Liver (tissue), 9 donors: Measurements from ENCODE around the gene GRB7. TPM values are rescaled to one million over a fixed set of nuclear protein-coding genes. Genes with fewer than 3 reads are reported as not detected.

Source experiments
- DNase-seq: peaks from one replicate; pipeline ENCODE4 v3.0.0-alpha.2; 2017; ENCODE audit warnings: low spot score
- H3K27ac ChIP-seq, 2 donors: one replicate each; pipeline ENCODE4 v1.7.0; 2013; ENCODE audit warnings: inconsistent platforms in 2 of 2, low read length in 2 of 2, control low read depth in 1 of 2, low read depth in 1 of 2, mild to moderate bottlenecking in 1 of 2
- H3K27me3 ChIP-seq, 4 donors: one replicate each; pipeline versions ENCODE4 v1.6.1 to v1.7.0; 2013; ENCODE audit warnings: low read length in 3 of 4, inconsistent platforms in 1 of 4, mild to moderate bottlenecking in 1 of 4, moderate library complexity in 1 of 4; ENCODE audit not compliant: control insufficient read depth in 4 of 4, insufficient read depth in 4 of 4
- H3K36me3 ChIP-seq, 4 donors: one replicate each; pipeline versions ENCODE4 v1.6.1 to v1.7.0; 2013; ENCODE audit warnings: low read length in 3 of 4, mild to moderate bottlenecking in 3 of 4, low read depth in 1 of 4, moderate library complexity in 1 of 4; ENCODE audit not compliant: control insufficient read depth in 4 of 4, insufficient read depth in 3 of 4
- H3K4me1 ChIP-seq, 4 donors: one replicate each; pipeline versions ENCODE4 v1.6.1 to v1.7.0; 2013; ENCODE audit warnings: low read length in 3 of 4, mild to moderate bottlenecking in 3 of 4, moderate library complexity in 1 of 4; ENCODE audit not compliant: control insufficient read depth in 4 of 4, insufficient read depth in 4 of 4
- H3K4me3 ChIP-seq, 3 donors: one replicate each; pipeline versions ENCODE4 v1.6.1 to v1.7.0; 2013; ENCODE audit warnings: low read length in 3 of 3, control low read depth in 1 of 3, low read depth in 1 of 3, mild to moderate bottlenecking in 1 of 3
- H3K9ac ChIP-seq, 2 donors: one replicate each; pipeline ENCODE4 v1.7.0; 2013; ENCODE audit warnings: low read length in 2 of 2, mild to moderate bottlenecking in 2 of 2, moderate library complexity in 2 of 2, control low read depth in 1 of 2, low read depth in 1 of 2
- H3K9me3 ChIP-seq, 4 donors: one replicate each; pipeline versions ENCODE4 v1.6.1 to v1.7.0; 2013; ENCODE audit warnings: low read length in 3 of 4; ENCODE audit not compliant: control insufficient read depth in 4 of 4
- EGR1 ChIP-seq, 2 donors: IDR thresholded peaks; 2 replicates each; pipeline ENCODE4 v1.6.1; 2016 to 2018; ENCODE audit warnings: antibody characterized with exemption in 2 of 2, low read depth in 2 of 2
- FOXA1 ChIP-seq: IDR thresholded peaks from 2 replicates; pipeline ENCODE4 v1.6.1; 2016; ENCODE audit warnings: antibody characterized with exemption
- FOXA2 ChIP-seq: IDR thresholded peaks from 2 replicates; pipeline ENCODE4 v1.6.1; 2016; ENCODE audit warnings: antibody characterized with exemption
- GABPA ChIP-seq, 2 donors: IDR thresholded peaks in 1 of 2; conservative IDR thresholded peaks in 1 of 2; 2 replicates each; pipeline ENCODE4 v1.6.1; 2016; ENCODE audit warnings: antibody characterized with exemption in 2 of 2, mild to moderate bottlenecking in 1 of 2, moderate library complexity in 1 of 2
- HNF4A ChIP-seq, 2 donors: conservative IDR thresholded peaks; 2 replicates each; pipeline ENCODE4 v1.6.1; 2016; ENCODE audit warnings: antibody characterized with exemption in 2 of 2, mild to moderate bottlenecking in 2 of 2
- HNF4G ChIP-seq: IDR thresholded peaks from 2 replicates; pipeline ENCODE4 v1.6.1; 2016; ENCODE audit warnings: antibody characterized with exemption
- JUND ChIP-seq, 2 donors: IDR thresholded peaks; 2 replicates each; pipeline ENCODE4 v1.6.1; 2016; ENCODE audit warnings: antibody characterized with exemption in 2 of 2
- NR2F2 ChIP-seq: IDR thresholded peaks from 2 replicates; pipeline ENCODE4 v1.6.1; 2016; ENCODE audit warnings: antibody characterized with exemption
- RAD21 ChIP-seq, 2 donors: IDR thresholded peaks; 2 replicates each; pipeline ENCODE4 v1.6.1; 2016; ENCODE audit warnings: antibody characterized with exemption in 2 of 2, mild to moderate bottlenecking in 2 of 2
- RXRA ChIP-seq, 2 donors: IDR thresholded peaks; 2 replicates each; pipeline ENCODE4 v1.6.1; 2017 to 2018; ENCODE audit warnings: antibody characterized with exemption in 2 of 2, mild to moderate bottlenecking in 1 of 2
- SP1 ChIP-seq: IDR thresholded peaks from 2 replicates; pipeline ENCODE4 v1.6.1; 2018; ENCODE audit warnings: antibody characterized with exemption, mild to moderate bottlenecking
- TAF1 ChIP-seq: conservative IDR thresholded peaks from 2 replicates; pipeline ENCODE4 v1.6.1; 2016; ENCODE audit warnings: antibody characterized with exemption, mild to moderate bottlenecking
- YY1 ChIP-seq: IDR thresholded peaks from 2 replicates; pipeline ENCODE4 v1.6.1; 2016; ENCODE audit warnings: antibody characterized with exemption, mild to moderate bottlenecking
- WGBS: extraction: QIAGEN DNeasy Blood & Tissue Kit; methylation state at CpG from one replicate; pipeline ENCODE4 v1.1.7; 2013; 5-methylcytosine and 5-hydroxymethylcytosine counted together
- polyA plus RNA-seq, 2 donors: library from polyadenylated mRNA; stranded (reverse) in 1 of 2; unstranded in 1 of 2; fragments of 200-250 nt in 1 of 2; fragments of >200 nt in 1 of 2; fragmentation: Nextera tagmentation in 1 of 2; extraction: Ambion mirVana in 1 of 2; gene quantifications; one replicate each; pipeline versions ENCODE4 v1.2.1 to v1.2.3, GENCODE V29; 2013 to 2015
- total RNA-seq, 2 donors: library from RNA; depleted of rRNA; stranded (reverse); fragments of >200 nt; gene quantifications; one replicate each; pipeline ENCODE4 v1.2.3, GENCODE V29; 2014
- TF ChIP-seq, protein P1 (sequence below): IDR thresholded peaks from 2 replicates; pipeline ENCODE4 v1.6.1; 2016; ENCODE audit warnings: antibody characterized with exemption
- TF ChIP-seq, protein P2 (sequence below): IDR thresholded peaks from 2 replicates; pipeline ENCODE4 v1.6.1; 2016; ENCODE audit warnings: antibody characterized with exemption
- TF ChIP-seq, protein P3 (sequence below): IDR thresholded peaks from 2 replicates; pipeline ENCODE4 v1.6.1; 2016; ENCODE audit warnings: antibody characterized with exemption
- TF ChIP-seq, protein P4 (sequence below): IDR thresholded peaks from 2 replicates; pipeline ENCODE4 v1.6.1; 2016; ENCODE audit warnings: antibody characterized with exemption, mild to moderate bottlenecking
- TF ChIP-seq, protein P5 (sequence below): fragments of 150-350 bp; IDR thresholded peaks from 2 replicates; pipeline ENCODE4 v1.5.1; 2017; ENCODE audit warnings: improper control_type of control experiment, low read depth, low read length; ENCODE audit not compliant: missing input control
- donor health status: healthy.
- donor health status: healthy.
- donor health status: healthy.
- donor health status: healthy.
- donor health status: healthy.

GRB7 gene
- total and polyA plus RNA-seq, 4 donors: 1.9 to 6.8 (median 2.5) TPM

DNA sequence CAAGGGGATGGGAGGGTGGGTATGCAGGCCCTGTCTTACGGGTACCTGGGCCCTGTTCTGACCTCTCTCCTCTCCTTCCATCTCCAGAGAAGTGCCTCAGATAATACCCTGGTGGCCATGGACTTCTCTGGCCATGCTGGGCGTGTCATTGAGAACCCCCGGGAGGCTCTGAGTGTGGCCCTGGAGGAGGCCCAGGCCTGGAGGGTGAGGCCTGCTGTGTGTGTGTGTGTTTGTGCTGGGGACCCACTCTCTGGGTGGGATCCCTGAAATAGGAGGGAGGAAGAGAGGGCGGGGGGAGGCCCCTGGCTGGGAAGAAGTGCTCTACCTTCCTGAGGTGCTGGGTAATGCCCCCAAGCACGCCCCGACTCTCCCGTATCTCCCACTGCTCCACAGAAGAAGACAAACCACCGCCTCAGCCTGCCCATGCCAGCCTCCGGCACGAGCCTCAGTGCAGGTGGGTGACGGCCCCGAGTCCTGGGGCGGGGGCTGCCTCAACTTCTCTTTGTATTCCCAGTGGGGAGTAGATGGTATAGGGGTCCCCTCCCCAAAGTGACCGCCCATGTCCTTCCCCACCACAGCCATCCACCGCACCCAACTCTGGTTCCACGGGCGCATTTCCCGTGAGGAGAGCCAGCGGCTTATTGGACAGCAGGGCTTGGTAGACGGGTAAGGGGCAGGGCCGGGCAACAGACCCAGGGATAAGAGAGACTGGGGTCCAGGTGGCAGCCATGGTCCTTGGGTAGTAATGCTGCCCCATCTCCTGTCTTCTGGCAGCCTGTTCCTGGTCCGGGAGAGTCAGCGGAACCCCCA, 7.8 kb downstream of the GRB7 start:
- DNase-seq: no peak
- 96% methylated on average over 23 of the region's 23 CpGs for WGBS

More for the DNA sequence above, 7.8 kb downstream of the GRB7 start:
- TF ChIP-seq, protein P1, sequence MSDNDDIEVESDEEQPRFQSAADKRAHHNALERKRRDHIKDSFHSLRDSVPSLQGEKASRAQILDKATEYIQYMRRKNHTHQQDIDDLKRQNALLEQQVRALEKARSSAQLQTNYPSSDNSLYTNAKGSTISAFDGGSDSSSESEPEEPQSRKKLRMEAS: no peak
- TF ChIP-seq RAD21 (IDR thresholded peaks at IDR 0.05) (no peak), YY1 (no peak), FOXA2 (no peak), RXRA (IDR thresholded peaks at IDR 0.05) (no peak), TAF1 (no peak), NR2F2 (no peak), HNF4G (no peak), EGR1 (IDR thresholded peaks at IDR 0.05; ENCODE audit: low read depth in 2 of 2) (no peak), SP1 (no peak), HNF4A (conservative IDR thresholded peaks at IDR 0.05) (no peak), JUND (IDR thresholded peaks at IDR 0.05) (no peak), FOXA1 (no peak), GABPA (IDR thresholded peaks at IDR 0.05 in 1 of 2, conservative IDR thresholded peaks at IDR 0.05 in 1 of 2) (no peak)
- TF ChIP-seq, protein P2, sequence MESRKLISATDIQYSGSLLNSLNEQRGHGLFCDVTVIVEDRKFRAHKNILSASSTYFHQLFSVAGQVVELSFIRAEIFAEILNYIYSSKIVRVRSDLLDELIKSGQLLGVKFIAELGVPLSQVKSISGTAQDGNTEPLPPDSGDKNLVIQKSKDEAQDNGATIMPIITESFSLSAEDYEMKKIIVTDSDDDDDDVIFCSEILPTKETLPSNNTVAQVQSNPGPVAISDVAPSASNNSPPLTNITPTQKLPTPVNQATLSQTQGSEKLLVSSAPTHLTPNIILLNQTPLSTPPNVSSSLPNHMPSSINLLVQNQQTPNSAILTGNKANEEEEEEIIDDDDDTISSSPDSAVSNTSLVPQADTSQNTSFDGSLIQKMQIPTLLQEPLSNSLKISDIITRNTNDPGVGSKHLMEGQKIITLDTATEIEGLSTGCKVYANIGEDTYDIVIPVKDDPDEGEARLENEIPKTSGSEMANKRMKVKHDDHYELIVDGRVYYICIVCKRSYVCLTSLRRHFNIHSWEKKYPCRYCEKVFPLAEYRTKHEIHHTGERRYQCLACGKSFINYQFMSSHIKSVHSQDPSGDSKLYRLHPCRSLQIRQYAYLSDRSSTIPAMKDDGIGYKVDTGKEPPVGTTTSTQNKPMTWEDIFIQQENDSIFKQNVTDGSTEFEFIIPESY: no peak
- TF ChIP-seq, protein P3, sequence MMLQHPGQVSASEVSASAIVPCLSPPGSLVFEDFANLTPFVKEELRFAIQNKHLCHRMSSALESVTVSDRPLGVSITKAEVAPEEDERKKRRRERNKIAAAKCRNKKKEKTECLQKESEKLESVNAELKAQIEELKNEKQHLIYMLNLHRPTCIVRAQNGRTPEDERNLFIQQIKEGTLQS: no peak
- TF ChIP-seq, protein P4, sequence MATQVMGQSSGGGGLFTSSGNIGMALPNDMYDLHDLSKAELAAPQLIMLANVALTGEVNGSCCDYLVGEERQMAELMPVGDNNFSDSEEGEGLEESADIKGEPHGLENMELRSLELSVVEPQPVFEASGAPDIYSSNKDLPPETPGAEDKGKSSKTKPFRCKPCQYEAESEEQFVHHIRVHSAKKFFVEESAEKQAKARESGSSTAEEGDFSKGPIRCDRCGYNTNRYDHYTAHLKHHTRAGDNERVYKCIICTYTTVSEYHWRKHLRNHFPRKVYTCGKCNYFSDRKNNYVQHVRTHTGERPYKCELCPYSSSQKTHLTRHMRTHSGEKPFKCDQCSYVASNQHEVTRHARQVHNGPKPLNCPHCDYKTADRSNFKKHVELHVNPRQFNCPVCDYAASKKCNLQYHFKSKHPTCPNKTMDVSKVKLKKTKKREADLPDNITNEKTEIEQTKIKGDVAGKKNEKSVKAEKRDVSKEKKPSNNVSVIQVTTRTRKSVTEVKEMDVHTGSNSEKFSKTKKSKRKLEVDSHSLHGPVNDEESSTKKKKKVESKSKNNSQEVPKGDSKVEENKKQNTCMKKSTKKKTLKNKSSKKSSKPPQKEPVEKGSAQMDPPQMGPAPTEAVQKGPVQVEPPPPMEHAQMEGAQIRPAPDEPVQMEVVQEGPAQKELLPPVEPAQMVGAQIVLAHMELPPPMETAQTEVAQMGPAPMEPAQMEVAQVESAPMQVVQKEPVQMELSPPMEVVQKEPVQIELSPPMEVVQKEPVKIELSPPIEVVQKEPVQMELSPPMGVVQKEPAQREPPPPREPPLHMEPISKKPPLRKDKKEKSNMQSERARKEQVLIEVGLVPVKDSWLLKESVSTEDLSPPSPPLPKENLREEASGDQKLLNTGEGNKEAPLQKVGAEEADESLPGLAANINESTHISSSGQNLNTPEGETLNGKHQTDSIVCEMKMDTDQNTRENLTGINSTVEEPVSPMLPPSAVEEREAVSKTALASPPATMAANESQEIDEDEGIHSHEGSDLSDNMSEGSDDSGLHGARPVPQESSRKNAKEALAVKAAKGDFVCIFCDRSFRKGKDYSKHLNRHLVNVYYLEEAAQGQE: no peak
- TF ChIP-seq, protein P5, sequence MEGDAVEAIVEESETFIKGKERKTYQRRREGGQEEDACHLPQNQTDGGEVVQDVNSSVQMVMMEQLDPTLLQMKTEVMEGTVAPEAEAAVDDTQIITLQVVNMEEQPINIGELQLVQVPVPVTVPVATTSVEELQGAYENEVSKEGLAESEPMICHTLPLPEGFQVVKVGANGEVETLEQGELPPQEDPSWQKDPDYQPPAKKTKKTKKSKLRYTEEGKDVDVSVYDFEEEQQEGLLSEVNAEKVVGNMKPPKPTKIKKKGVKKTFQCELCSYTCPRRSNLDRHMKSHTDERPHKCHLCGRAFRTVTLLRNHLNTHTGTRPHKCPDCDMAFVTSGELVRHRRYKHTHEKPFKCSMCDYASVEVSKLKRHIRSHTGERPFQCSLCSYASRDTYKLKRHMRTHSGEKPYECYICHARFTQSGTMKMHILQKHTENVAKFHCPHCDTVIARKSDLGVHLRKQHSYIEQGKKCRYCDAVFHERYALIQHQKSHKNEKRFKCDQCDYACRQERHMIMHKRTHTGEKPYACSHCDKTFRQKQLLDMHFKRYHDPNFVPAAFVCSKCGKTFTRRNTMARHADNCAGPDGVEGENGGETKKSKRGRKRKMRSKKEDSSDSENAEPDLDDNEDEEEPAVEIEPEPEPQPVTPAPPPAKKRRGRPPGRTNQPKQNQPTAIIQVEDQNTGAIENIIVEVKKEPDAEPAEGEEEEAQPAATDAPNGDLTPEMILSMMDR: no peak
- Histone ChIP-seq H3K27me3 (no peaks in the 10 kb centered on the region), H3K4me3 (no peak overlapping the region), H3K9me3 (no peaks in the 10 kb centered on the region), H3K9ac (no peak overlapping the region), H3K36me3 (peaks cover 1 to 27% (median 14%) of the 10 kb centered on the region in 4 donors), H3K27ac (no peak overlapping the region), H3K4me1 (peaks cover 0 to 13% (median 9%) of the 10 kb centered on the region in 4 donors)
